Left lung (tissue), 10 donors: ENCODE results near the gene GRIN1. TPM values are rescaled to one million over a fixed set of nuclear protein-coding genes. Genes with fewer than 3 reads are reported as not detected.
A peak's percentile ranks its signal among the peaks of the same experiment; 100 is the strongest.

Source experiments
- ATAC-seq: fragments of 200-7000 bp; cut with Tn5 transposase; one replicate; pipeline ENCODE4 v1.9.1; 2020; ENCODE audit warnings: moderate library complexity
- DNase-seq, 4 donors: peaks; one replicate each; pipeline ENCODE4 v3.0.0-alpha.2; 2013 to 2020
- H3K27ac ChIP-seq, 2 donors: fragments of 200-600 bp; sonication (generic) in 1 of 2; one replicate each; pipeline versions ENCODE4 v1.5.0 to v1.8.0; 2020 to 2021
- H3K27me3 ChIP-seq, 2 donors: fragments of 200-600 bp; sonication (generic) in 1 of 2; one replicate each; pipeline versions ENCODE4 v1.5.0 to v1.8.0; 2020 to 2021
- H3K36me3 ChIP-seq, 2 donors: fragments of 200-600 bp; sonication (generic) in 1 of 2; one replicate each; pipeline versions ENCODE4 v1.5.0 to v1.8.0; 2020 to 2021
- H3K4me1 ChIP-seq, 2 donors: fragments of 200-600 bp; one replicate each; pipeline ENCODE4 v1.8.0; 2021
- H3K4me3 ChIP-seq, 2 donors: fragments of 200-600 bp; sonication (generic) in 1 of 2; one replicate each; pipeline versions ENCODE4 v1.5.0 to v1.8.0; 2020 to 2021; ENCODE audit warnings: mild to moderate bottlenecking in 1 of 2
- H3K9me3 ChIP-seq, 2 donors: fragments of 200-600 bp; sonication (generic) in 1 of 2; one replicate each; pipeline versions ENCODE4 v1.5.0 to v1.8.0; 2020 to 2021
- intact Hi-C, 2 donors: fragments of 100-400 bp; cut with DNase I; formaldehyde crosslinking; loops; one replicate each; pipeline versions ENCODE4 v1.11.2 to v1.14.2; 2022
- microRNA-seq, 2 donors: library from miRNA; unstranded; fragments of <30 nt; microRNA quantifications; one replicate each; pipeline ENCODE4, GENCODE V29; 2019
- polyA plus RNA-seq, 6 donors: library from polyadenylated mRNA; unstranded; fragments of 120-200 nt; gene quantifications; one replicate each; pipeline ENCODE4 v1.2.1, GENCODE V29; 2013; ENCODE audit not compliant: insufficient read length in 6 of 6
- total RNA-seq, 2 donors: library from RNA; stranded (reverse); fragmentation: NEBNext Ultra II Directional; extraction: Animal tissue kit (Norgen Biotek cat#: 25700); gene quantifications; one replicate each; pipeline ENCODE4 v1.2.1, GENCODE V29; 2021
- TF ChIP-seq, protein P1 (sequence below), 2 donors: fragments of 200-600 bp; sonication (generic) in 1 of 2; IDR thresholded peaks; one replicate each; pipeline versions ENCODE4 v1.5.0 to v1.8.0; 2021; ENCODE audit warnings: antibody characterized with exemption in 2 of 2
- donor health status: DM: no; HTN: yes; CAD: no.
- donor health status: DM: no; HTN: no; CAD: no.

The GRIN1 gene
- total and polyA plus RNA-seq, 8 donors = 0.15 to 0.55 (median 0.28) TPM

DNA sequence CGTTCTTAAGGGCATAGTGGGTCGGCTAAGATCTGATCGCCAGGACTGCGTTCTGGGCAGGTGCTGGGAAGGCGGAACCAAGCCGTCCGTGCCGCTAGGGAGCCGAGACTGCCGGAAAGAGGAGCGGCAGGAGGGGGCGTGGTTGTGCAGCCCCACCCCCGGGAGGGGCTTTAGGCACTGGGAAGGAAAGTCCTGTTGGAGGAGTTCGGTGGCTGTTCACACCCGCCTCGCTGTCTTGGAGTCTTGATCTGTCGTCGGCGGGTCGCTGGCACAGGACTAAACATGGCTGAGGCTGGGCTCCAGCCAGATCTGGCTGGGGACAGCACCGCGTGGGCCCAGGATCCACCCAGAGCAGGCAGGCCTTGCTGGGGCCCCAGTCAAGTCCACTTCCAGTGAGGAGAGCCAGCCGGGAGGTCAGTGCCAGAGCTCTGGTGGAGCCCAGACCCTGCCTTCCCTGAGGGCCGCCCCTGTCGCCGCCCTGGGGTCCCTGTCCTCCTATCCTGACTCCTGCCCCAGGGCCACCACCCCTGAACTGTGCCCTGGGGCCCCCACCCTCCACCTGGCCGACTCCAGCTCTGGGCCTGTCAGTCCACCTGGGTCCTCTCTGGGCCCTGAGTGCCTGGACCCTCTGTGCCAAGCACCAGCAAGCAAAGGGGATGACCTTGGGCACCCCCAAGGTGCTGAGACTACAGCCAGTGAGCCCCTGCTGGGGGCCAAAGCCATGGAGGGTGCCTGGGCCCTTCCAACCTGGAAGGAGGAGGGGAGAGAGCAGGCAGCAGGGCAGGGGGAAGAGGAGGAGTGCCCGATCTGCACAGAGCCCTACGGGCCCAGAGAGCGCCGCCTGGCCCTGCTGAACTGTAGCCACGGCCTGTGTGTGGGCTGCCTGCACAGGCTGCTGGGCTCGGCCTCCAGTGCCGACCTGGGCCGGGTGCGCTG lies 78.6 kb downstream of the GRIN1 start:
- no peaks in the 10 kb centered on the region for H3K9me3 ChIP-seq
- DNase-seq (peak in 3 of 4 donors; percentile 54 to 91 (median 74)), ATAC-seq (peak; percentile 85)
- H3K27ac ChIP-seq = peak overlapping the region in 1 of 2 donors; percentile 44
- peaks cover 0 to 16% of the 10 kb centered on the region in 2 donors for H3K27me3 ChIP-seq
- H3K4me1 ChIP-seq = peaks cover 10 to 34% of the 10 kb centered on the region in 2 donors
- intact Hi-C loops = no loop called here
- TF ChIP-seq, protein P1, sequence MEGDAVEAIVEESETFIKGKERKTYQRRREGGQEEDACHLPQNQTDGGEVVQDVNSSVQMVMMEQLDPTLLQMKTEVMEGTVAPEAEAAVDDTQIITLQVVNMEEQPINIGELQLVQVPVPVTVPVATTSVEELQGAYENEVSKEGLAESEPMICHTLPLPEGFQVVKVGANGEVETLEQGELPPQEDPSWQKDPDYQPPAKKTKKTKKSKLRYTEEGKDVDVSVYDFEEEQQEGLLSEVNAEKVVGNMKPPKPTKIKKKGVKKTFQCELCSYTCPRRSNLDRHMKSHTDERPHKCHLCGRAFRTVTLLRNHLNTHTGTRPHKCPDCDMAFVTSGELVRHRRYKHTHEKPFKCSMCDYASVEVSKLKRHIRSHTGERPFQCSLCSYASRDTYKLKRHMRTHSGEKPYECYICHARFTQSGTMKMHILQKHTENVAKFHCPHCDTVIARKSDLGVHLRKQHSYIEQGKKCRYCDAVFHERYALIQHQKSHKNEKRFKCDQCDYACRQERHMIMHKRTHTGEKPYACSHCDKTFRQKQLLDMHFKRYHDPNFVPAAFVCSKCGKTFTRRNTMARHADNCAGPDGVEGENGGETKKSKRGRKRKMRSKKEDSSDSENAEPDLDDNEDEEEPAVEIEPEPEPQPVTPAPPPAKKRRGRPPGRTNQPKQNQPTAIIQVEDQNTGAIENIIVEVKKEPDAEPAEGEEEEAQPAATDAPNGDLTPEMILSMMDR (IDR thresholded peaks at IDR 0.05) = no peak
- H3K36me3 ChIP-seq = peaks cover 0 to 35% of the 10 kb centered on the region in 2 donors
- peak overlapping the region in 1 of 2 donors; percentile 24 for H3K4me3 ChIP-seq

DNA sequence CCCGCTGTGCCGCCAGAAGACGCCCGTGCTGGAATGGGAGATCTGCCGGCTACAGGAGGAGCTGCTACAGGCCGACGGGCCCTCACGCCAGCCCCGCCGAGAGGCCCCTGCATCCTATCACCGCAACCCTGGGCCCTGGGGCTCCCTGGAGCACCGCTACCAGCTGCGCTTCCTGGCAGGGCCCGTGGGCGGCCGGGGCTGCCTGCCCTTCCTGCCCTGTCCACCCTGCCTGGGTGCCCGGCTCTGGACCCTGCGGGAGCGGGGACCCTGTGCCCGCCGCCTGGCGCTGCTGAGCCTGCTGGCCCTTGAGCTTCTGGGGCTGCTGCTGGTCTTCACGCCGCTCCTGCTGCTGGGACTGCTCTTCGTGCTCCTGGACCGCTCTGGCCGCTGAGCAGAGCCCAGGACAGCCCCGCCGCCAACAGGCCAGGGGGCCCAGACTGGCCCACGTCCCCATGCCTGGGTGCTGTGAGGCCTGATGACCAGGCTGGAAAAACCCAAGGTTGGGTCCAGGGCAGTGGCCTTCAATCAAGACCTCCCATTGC lies 79.3 kb downstream of the GRIN1 start:
- H3K27me3 ChIP-seq = peaks cover 0 to 18% of the 10 kb centered on the region in 2 donors
- ATAC-seq (no peak), DNase-seq (no peak)
- peaks cover 0 to 35% of the 10 kb centered on the region in 2 donors for H3K36me3 ChIP-seq
- H3K27ac ChIP-seq = peak overlapping the region; percentile 7 to 28
- no peaks in the 10 kb centered on the region for H3K9me3 ChIP-seq
- TF ChIP-seq, protein P1 (IDR thresholded peaks at IDR 0.05) = no peak
- no peak overlapping the region for H3K4me3 ChIP-seq
- peaks cover 16 to 42% of the 10 kb centered on the region in 2 donors for H3K4me1 ChIP-seq
- intact Hi-C loops = no loop called here

Small RNAs within 50 kb of the gene (microRNA-seq; reads per million reads assigned to microRNA genes)
- 0 to 0.17 reads per million in 2 donors for gene MIR3621

Other genes with a start within 250 kb of the GRIN1 start
Only the 30 nearest of the 31 such genes appear.
- gene C8G, start 193.9 kb upstream of the GRIN1 start, total RNA-seq = 1 to 10 TPM; 1.2 TPM
- gene C8G, start 193.9 kb upstream of the GRIN1 start, polyA plus RNA-seq = under 1 TPM; 0.47 to 0.90 (median 0.72) TPM
- gene LCN12, start 186.9 kb upstream of the GRIN1 start, total RNA-seq = 1 to 10 TPM; 2.1 to 4.5 TPM
- 10 to 100 TPM in 5 of 6 donors, 1 to 10 TPM in 1; 7.0 to 28.0 (median 17.6) TPM for gene LCN12, start 186.9 kb upstream of the GRIN1 start, polyA plus RNA-seq
- gene PTGDS, start 161.7 kb upstream of the GRIN1 start, total RNA-seq = 100 to 1,000 TPM; 133 to 137 TPM
- gene PTGDS, start 161.7 kb upstream of the GRIN1 start, polyA plus RNA-seq = 10 to 100 TPM; 23.7 to 59.8 (median 31.2) TPM
- 1 to 10 TPM; 2.0 to 2.3 TPM for gene LCNL1, start 156.2 kb upstream of the GRIN1 start, total RNA-seq
- 1 to 10 TPM in 4 of 6 donors, under 1 TPM in 2; 0.38 to 2.7 (median 1.1) TPM for gene LCNL1, start 156.2 kb upstream of the GRIN1 start, polyA plus RNA-seq
- 10 to 100 TPM; 34.2 to 56.6 TPM for gene PAXX, start 146.7 kb upstream of the GRIN1 start, total RNA-seq
- gene PAXX, start 146.7 kb upstream of the GRIN1 start, polyA plus RNA-seq = 10 to 100 TPM; 28.1 to 47.6 (median 33.7) TPM
- gene CLIC3, start 142.6 kb upstream of the GRIN1 start, total RNA-seq = 10 to 100 TPM; 39.7 to 85.4 TPM
- gene CLIC3, start 142.6 kb upstream of the GRIN1 start, polyA plus RNA-seq = 10 to 100 TPM; 30.7 to 56.2 (median 42.2) TPM
- 10 to 100 TPM; 34.5 to 34.8 TPM for gene ABCA2, start 110.9 kb upstream of the GRIN1 start, total RNA-seq
- 10 to 100 TPM; 20.8 to 33.8 (median 28.6) TPM for gene ABCA2, start 110.9 kb upstream of the GRIN1 start, polyA plus RNA-seq
- 1 to 10 TPM in 1 of 2 donors, under 1 TPM in 1; 0.17 to 2.9 TPM for gene FUT7, start 107.1 kb upstream of the GRIN1 start, total RNA-seq
- gene FUT7, start 107.1 kb upstream of the GRIN1 start, polyA plus RNA-seq = under 1 TPM in 3 of 6 donors, not detected in 3; 0.08 to 0.11 (median 0.09) TPM
- 100 to 1,000 TPM; 104 to 105 TPM for gene NPDC1, start 93.0 kb upstream of the GRIN1 start, total RNA-seq
- gene NPDC1, start 93.0 kb upstream of the GRIN1 start, polyA plus RNA-seq = 10 to 100 TPM; 24.4 to 48.9 (median 25.2) TPM
- gene ENTPD2, start 85.1 kb upstream of the GRIN1 start, total RNA-seq = under 1 TPM; 0.71 to 0.87 TPM
- gene ENTPD2, start 85.1 kb upstream of the GRIN1 start, polyA plus RNA-seq = 1 to 10 TPM; 1.7 to 4.7 (median 3.0) TPM
- gene SAPCD2, start 68.6 kb upstream of the GRIN1 start, total RNA-seq = 1 to 10 TPM; 2.7 to 4.6 TPM
- 10 to 100 TPM in 3 of 6 donors, 1 to 10 TPM in 3; 8.5 to 15.1 (median 10.4) TPM for gene SAPCD2, start 68.6 kb upstream of the GRIN1 start, polyA plus RNA-seq
- 10 to 100 TPM; 28.1 to 43.1 TPM for gene UAP1L1, start 61.6 kb upstream of the GRIN1 start, total RNA-seq
- gene UAP1L1, start 61.6 kb upstream of the GRIN1 start, polyA plus RNA-seq = 1 to 10 TPM; 4.6 to 8.8 (median 6.0) TPM
- 10 to 100 TPM; 51.5 to 54.9 TPM for gene MAN1B1, start 52.2 kb upstream of the GRIN1 start, total RNA-seq
- gene MAN1B1, start 52.2 kb upstream of the GRIN1 start, polyA plus RNA-seq = 10 to 100 TPM; 62.7 to 74.9 (median 66.9) TPM
- gene DPP7, start 24.4 kb upstream of the GRIN1 start, total RNA-seq = 100 to 1,000 TPM; 144 to 165 TPM
- gene DPP7, start 24.4 kb upstream of the GRIN1 start, polyA plus RNA-seq = 10 to 100 TPM; 35.8 to 53.6 (median 47.7) TPM
- gene LRRC26, start 30.9 kb downstream of the GRIN1 start, total RNA-seq = under 1 TPM in 1 of 2 donors, not detected in 1; 0.55 TPM
- gene LRRC26, start 30.9 kb downstream of the GRIN1 start, polyA plus RNA-seq = under 1 TPM in 3 of 6 donors, not detected in 3; 0.23 to 0.63 (median 0.25) TPM
- not detected for gene TMEM210, start 32.9 kb downstream of the GRIN1 start, total RNA-seq
- gene TMEM210, start 32.9 kb downstream of the GRIN1 start, polyA plus RNA-seq = not detected
- 10 to 100 TPM; 43.5 to 52.3 TPM for gene ANAPC2, start 49.4 kb downstream of the GRIN1 start, total RNA-seq
- 10 to 100 TPM; 42.1 to 58.8 (median 44.3) TPM for gene ANAPC2, start 49.4 kb downstream of the GRIN1 start, polyA plus RNA-seq
- gene SSNA1, start 49.5 kb downstream of the GRIN1 start, total RNA-seq = 10 to 100 TPM; 59.1 to 68.0 TPM
- gene SSNA1, start 49.5 kb downstream of the GRIN1 start, polyA plus RNA-seq = 10 to 100 TPM; 38.7 to 53.6 (median 52.1) TPM
- gene TPRN, start 61.6 kb downstream of the GRIN1 start, total RNA-seq = 10 to 100 TPM; 21.6 to 21.7 TPM
- 10 to 100 TPM in 3 of 6 donors, 1 to 10 TPM in 3; 6.7 to 13.8 (median 9.4) TPM for gene TPRN, start 61.6 kb downstream of the GRIN1 start, polyA plus RNA-seq
- 10 to 100 TPM; 30.6 to 31.7 TPM for gene TMEM203, start 66.5 kb downstream of the GRIN1 start, total RNA-seq
- 10 to 100 TPM; 30.4 to 37.8 (median 33.3) TPM for gene TMEM203, start 66.5 kb downstream of the GRIN1 start, polyA plus RNA-seq
- 10 to 100 TPM; 16.5 to 19.5 TPM for gene NDOR1, start 66.5 kb downstream of the GRIN1 start, total RNA-seq
- 10 to 100 TPM in 3 of 6 donors, 1 to 10 TPM in 3; 9.1 to 15.4 (median 10.2) TPM for gene NDOR1, start 66.5 kb downstream of the GRIN1 start, polyA plus RNA-seq
- 1 to 10 TPM; 4.9 to 7.5 TPM for gene RNF208, start 83.1 kb downstream of the GRIN1 start, total RNA-seq
- 1 to 10 TPM; 4.0 to 7.8 (median 5.9) TPM for gene RNF208, start 83.1 kb downstream of the GRIN1 start, polyA plus RNA-seq
- under 1 TPM; 0.44 to 0.50 TPM for gene CYSRT1, start 86.0 kb downstream of the GRIN1 start, total RNA-seq
- 1 to 10 TPM; 1.4 to 3.7 (median 2.8) TPM for gene CYSRT1, start 86.0 kb downstream of the GRIN1 start, polyA plus RNA-seq
- under 1 TPM; 0.15 to 0.18 TPM for gene RNF224, start 88.3 kb downstream of the GRIN1 start, total RNA-seq
- gene RNF224, start 88.3 kb downstream of the GRIN1 start, polyA plus RNA-seq = 1 to 10 TPM; 1.7 to 4.8 (median 3.5) TPM
- under 1 TPM in 1 of 2 donors, not detected in 1; 0.12 TPM for gene SLC34A3, start 91.7 kb downstream of the GRIN1 start, total RNA-seq
- 1 to 10 TPM; 1.0 to 2.8 (median 2.1) TPM for gene SLC34A3, start 91.7 kb downstream of the GRIN1 start, polyA plus RNA-seq
- 100 to 1,000 TPM; 245 to 337 TPM for gene TUBB4B, start 102.1 kb downstream of the GRIN1 start, total RNA-seq
- 100 to 1,000 TPM; 196 to 315 (median 237) TPM for gene TUBB4B, start 102.1 kb downstream of the GRIN1 start, polyA plus RNA-seq
- gene STPG3, start 112.1 kb downstream of the GRIN1 start, total RNA-seq = not detected
- gene STPG3, start 112.1 kb downstream of the GRIN1 start, polyA plus RNA-seq = 1 to 10 TPM in 3 of 6 donors, under 1 TPM in 3; 0.69 to 1.4 (median 0.89) TPM
- gene NELFB, start 116.2 kb downstream of the GRIN1 start, total RNA-seq = 10 to 100 TPM; 47.8 to 49.7 TPM
- 10 to 100 TPM; 52.9 to 62.9 (median 56.8) TPM for gene NELFB, start 116.2 kb downstream of the GRIN1 start, polyA plus RNA-seq
- 10 to 100 TPM; 31.8 to 38.5 TPM for gene TOR4A, start 138.6 kb downstream of the GRIN1 start, total RNA-seq
- 10 to 100 TPM in 4 of 6 donors, 1 to 10 TPM in 2; 8.5 to 13.4 (median 11.0) TPM for gene TOR4A, start 138.6 kb downstream of the GRIN1 start, polyA plus RNA-seq
- 10 to 100 TPM; 11.3 to 15.2 TPM for gene NRARP, start 163.1 kb downstream of the GRIN1 start, total RNA-seq
- 10 to 100 TPM in 2 of 6 donors, 1 to 10 TPM in 4; 7.0 to 11.1 (median 9.0) TPM for gene NRARP, start 163.1 kb downstream of the GRIN1 start, polyA plus RNA-seq